Measurements from ENCODE around the gene EPN2.
"Not testable (repeated sequence)": the region's sequence is repeated elsewhere in the genome, so short reads cannot be mapped to it uniquely, and the experiment has no call there.

The EPN2 gene

DNA sequence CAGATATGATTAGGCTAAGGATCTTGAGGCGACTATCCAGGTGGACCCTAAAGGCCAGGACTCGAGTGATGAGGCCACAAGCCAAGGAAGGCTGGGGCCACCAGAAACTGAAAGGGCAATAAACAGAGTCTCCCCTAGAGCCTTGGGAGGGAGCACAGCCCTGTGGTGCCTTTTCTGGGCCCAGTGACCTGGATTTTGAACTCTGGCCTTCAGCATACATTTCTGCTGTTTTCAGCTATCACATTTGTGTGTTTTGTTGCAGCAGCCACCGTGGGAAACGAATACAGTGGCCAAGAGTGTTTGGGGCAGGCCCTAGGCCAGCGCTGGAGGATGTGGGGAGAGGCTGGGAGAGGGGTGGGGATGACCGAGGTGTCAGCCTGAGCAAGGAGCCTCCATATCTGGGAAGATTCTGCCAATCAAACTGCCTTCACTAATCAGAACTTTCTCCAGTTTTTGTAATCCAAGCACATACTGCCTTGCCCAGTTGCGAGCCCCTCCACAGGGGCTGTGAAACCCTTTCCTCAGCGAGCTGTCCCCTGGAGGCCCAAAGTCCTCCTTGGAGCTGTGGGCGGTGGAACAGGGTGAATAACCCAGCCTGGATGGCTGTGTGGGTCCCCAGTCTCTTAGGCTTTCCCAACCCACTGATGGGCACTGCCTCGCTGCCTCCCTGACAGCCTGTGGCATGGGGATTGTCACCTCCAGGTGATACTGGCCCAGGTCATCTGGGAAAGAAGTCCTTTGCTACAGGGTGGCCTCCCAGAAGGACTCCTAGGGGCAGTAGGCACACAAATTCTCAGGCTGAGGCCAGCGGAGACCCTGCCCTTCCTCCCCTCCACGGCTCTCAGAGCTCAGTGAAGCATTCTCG is 108.6 kb downstream of the EPN2 start:
- DNase-seq (ENCODE audit: low read depth, low spot score): no peak

- no peak for DNase-seq (ENCODE audit: low read depth, low spot score)
Observed at GRCh38 chr17:19346351-19347255, 109.4 kb downstream of the EPN2 start.

DNA sequence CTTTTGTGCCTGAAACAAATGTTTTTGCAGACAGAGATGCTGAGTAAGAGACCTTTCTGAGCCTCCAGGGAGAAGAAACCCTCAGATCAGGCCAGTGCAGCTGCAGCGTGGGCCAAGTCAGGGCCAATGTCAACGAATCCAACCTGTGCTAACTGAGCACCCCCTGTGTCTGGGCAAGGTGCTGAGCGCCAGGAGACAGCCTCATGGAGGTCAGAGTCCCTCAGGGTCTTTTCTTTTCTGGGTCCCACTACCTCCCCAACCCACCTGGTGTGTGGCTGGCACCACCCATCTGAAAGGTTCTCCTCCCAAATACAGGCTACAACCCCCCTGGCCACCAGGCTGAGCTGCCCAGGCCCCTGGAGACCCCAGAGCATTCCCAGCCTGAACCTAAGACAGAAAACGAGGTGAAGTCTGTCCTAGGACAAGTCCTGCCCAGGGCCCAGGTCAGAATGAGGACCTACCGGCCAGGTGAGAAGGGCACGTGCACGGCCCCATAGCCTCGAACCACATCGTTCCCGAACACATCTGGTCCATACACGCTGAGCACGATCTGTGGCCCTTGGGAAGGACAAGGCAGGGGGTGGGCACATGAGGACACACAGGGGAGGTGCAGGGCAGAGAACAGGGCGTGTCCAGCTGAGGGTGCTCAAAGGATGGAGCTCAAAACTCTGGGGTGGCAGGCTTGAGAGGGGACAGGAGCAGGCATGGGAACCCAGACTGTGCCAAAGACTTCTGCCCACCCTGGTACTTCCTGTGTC is 110.3 kb downstream of the EPN2 start:
- DNase-seq (ENCODE audit: low read depth, low spot score): no peak

GRCh38 chr17:19348081-19348650 is 111.0 kb downstream of the EPN2 start:
- no peak for DNase-seq (ENCODE audit: low read depth, low spot score)

DNA sequence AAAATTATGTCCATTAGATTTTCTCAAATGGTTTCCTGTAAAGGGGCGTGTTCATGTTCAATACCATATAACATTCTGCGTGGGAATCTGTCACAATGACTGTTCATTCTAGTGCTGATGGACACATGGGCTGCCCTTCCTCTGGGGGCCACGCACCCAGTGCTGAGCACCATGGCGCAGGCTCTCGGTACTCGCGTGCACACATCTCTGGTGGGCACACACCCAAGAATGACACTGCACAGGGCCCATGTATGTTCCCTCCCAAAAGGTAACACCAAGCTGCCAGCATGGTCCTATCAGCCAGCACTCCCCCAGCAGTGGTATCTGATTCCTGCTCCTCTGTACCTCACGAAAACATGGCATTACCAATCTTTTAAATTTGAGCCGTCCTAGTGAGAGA is 111.6 kb downstream of the EPN2 start:
- DNase-seq (ENCODE audit: low read depth, low spot score): no peak

- DNase-seq (ENCODE audit: low read depth, low spot score): not testable (repeated sequence)
Observed at GRCh38 chr17:19353401-19353800, 116.2 kb downstream of the EPN2 start.

DNA sequence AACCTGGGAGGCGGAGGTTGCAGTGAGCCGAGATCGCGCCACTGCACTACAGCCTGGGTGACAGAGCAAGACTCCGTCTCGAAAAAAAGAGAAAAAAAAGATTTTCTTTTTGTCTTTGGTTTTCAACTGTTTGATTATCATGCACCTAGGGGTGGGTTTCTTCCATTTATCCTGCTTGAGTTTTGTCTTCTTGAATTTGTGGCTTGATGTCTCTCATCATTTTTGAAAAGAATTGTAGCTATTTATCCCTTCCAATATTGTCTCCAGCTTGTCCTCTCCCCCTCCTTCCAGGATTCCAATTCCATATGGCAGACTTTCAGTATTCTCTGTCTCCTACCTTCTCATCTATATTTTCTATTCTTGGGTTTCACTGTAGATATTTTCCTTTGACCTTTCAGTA is 117.6 kb downstream of the EPN2 start:
- no peak for DNase-seq (ENCODE audit: low read depth, low spot score)

- no peak for DNase-seq (ENCODE audit: low read depth, low spot score)
Observed at GRCh38 chr17:19357351-19357750, 120.2 kb downstream of the EPN2 start.

DNA sequence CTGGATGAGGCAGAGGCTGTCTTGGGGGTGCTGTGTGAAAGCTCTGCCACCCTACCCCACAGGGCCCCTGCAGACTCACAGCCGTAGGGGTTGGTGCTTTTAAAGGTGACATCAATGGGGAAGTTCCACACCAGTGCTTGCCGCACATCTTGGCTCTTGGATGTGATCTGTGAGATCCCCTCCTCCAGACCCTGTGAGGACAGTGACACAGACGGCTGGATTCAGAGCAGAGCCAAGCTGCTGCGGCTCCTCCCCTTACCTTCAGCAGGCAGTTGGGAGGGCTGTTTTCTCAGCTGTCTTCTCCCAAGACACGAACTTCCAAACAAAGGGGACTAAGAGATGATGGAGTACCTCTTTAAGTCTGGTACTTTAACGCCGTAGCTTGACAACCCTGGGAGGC is 120.6 kb downstream of the EPN2 start:
- no peak for DNase-seq (ENCODE audit: low read depth, low spot score)

DNA sequence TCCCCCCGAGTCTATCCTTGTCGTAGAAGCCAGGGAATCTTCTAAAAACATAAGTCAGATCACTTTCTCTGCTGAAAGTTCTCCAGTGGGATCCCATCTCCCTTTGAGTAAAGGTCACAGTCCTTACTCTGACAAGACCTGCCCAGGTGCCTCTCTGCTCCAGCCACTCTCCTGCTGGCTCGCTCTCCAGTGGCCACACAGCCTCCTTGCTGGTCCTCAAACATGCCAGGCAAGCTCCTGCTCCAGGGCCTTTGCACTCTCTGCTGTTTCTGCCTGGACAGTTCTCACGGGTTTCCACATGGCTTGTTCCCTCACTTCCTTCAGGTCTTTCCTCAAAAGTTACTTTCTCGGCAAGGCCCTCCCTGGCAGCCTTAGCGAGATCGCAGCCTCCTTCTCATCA is 122.0 kb downstream of the EPN2 start:
- no peak for DNase-seq (ENCODE audit: low read depth, low spot score)

DNA sequence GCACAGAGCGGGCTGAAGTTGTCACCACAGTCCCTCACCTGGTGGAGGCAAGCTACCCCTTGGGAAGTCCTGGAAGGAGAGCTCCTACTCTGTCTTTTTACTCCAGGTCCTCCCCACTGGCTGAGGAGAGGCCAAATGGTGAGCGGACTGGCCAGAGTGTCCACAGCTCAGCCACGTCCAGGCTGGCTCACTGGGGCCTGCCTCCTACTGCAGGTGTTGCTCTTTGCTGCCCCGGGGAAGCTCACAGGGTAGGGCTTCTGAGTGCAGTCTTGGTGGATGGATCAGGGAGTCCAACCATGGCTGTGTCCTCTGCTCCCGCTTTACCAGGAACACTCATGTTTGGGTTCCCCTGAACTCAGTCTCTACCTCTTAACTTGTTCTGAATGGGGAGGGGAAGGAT is 122.7 kb downstream of the EPN2 start:
- no peak for DNase-seq (ENCODE audit: low read depth, low spot score)

DNA sequence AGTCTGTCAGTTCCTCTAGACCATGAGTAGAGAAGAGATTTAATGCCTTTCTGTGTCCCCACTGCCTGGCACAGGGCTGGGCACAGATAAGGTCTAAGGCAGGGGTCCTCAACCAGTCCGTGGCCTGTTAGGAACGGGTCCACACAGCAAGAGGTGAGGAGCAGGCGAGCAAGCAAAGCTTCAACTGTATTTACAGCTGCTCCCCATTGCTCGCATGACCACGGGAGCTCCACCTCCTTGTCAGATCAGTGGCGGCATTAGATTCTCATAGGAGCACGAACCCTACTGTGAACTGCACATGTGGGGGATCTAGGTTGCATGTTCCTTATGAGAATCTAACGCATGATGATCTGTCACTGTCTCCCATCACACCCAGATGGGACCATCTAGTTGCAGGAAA is 123.6 kb downstream of the EPN2 start:
- no peak for DNase-seq (ENCODE audit: low read depth, low spot score)

DNA sequence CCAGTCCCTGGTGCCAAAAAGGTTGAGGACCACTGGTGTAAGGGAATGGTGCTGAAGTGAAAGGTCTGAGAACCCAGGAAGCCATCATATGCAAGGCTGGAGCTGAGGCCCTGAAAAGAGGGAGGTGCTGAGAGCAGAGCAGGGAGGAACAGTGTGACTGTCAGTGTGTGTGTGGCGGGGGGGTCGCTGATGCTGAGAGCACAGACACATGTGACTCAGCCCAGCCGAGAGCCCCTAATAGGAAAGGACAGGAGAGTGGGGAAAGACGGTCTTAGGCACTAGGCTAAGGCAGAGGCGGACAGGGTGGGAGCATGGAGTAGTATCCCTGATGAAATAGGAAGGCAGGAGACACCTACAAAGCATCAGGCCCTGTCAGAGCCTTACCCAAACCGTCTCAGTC is 124.2 kb downstream of the EPN2 start:
- DNase-seq (ENCODE audit: low read depth, low spot score): no peak

- no peak for DNase-seq (ENCODE audit: low read depth, low spot score)
Observed at GRCh38 chr17:19361944-19362276, 124.7 kb downstream of the EPN2 start.

GRCh38 chr17:19362277-19363113 is 125.3 kb downstream of the EPN2 start, which contains the start of gene B9D1:
Gene B9D1 (minus strand): TSS chr17:19362723. CDS start chr17:19362569, 154 bp downstream.
- DNase-seq (ENCODE audit: low read depth, low spot score): peak; percentile 96

DNA sequence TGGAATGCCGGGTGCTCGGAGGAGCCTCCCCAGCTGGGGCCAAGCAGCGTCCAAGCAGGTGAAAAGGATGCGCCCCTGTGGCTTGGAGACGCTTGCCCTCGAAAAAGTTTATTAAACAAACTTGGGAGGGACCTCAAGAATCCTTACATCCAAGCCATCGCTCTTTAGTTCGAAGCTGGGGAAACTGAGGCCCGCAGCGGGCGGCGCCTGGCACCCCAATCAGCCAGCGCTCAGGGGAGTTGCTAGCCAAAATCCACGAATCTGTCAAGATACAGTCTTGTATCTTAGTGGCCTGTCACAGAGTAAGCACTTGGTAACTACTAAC is 125.9 kb downstream of the EPN2 start:
- DNase-seq (ENCODE audit: low read depth, low spot score): no peak

DNA sequence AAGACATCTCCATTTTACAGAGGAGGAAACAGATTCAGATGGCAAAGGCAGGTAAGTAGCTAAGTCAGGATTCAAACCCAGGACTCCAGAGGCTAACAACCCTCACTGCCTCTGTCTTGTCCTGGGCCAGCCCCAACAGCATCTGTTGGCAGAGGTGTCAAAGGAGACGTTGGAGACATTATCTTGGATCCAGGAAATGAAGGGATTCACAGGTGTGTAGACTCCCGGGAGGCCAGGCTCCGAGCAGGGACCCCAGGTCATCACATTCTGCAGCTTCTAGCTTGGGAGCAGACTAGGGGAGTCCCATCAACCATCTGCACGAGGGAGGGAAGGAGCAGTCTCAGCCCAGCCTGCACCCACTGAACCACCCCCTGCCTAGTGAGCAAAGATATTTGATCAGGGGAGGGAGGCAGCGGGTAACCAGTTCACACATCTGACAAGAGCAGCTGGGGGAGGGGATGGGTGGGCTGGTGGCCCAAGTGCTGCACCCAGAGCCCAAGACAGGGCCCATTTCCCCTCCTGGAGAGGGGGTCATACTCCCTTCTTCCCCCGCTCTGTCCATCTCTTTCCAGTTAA is 126.4 kb downstream of the EPN2 start:
- DNase-seq (ENCODE audit: low read depth, low spot score): no peak

GRCh38 chr17:19364699-19365498 is 127.7 kb downstream of the EPN2 start:
- DNase-seq (ENCODE audit: low read depth, low spot score): no peak

DNA sequence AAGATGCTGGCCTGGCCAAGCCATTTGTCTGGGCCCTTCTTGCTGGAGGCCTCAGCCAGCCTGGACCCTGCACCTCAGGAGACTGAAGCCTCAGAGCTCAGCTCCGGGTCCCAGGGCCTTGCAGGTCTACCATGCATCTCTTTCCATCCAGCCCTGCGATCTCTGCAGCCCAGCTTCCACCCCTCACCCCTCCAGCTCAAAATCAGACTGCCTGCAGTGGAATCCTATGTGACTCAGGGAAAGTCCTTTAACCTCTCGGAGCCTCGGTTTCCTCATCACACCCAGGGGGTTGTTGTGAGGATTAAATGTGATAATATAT is 128.3 kb downstream of the EPN2 start:
- DNase-seq (ENCODE audit: low read depth, low spot score): no peak
